Stimulated activated CD4-positive, alpha-beta T cell treated with anti-CD3 and anti-CD28 coated beads, Interleukin-12 subunit alpha, Interleukin-12 subunit beta, amount 100 ng/mL, for 4 hours (primary cell): ENCODE measurements around the gene SLX9.

Source experiments
- DNase-seq: peaks from one replicate; pipeline ENCODE4 v3.0.0-alpha.2; 2020

The SLX9 gene

GRCh38 chr21:44980562-44981489, 41.0 kb downstream of the SLX9 start:
- DNase-seq = no peak

DNA sequence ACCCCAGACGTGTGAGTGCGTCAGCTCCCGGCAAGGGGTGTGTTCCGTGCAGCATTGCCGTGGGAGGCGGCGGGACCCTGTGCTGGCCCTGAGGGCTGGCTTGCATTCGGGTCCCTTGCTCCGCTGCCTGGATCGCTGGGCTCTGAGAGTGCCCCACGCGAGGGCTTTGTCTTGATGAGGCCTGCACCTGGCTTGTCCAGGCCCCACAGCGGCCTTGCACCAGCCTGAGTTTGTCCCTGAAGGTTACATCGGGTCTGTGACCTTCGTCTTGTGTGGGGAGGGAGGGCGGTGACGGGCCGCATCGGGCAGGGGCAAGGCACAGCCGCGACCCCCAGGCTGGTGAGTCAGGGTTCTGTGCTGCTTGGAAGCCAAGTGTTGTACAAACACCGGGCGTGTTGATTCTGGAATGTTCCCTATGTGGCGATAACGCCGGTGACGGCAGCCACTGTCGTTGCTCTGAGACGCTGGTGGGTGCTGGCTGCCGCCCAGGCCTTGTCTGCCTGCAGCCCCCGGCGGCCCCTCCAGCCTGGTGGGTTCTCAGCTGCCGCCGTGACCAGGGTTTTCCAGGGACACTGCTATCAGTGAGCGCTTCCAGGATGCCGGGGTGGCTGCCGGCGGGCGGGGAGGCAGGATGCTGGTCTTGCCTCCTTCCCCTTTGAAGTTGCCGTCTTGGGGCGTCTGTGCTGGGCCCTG, 42.9 kb downstream of the SLX9 start:
- DNase-seq = no peak

- no peak for DNase-seq
Measured at GRCh38 chr21:44983421-44984206, 43.8 kb downstream of the SLX9 start.

GRCh38 chr21:44984428-44984791, 44.6 kb downstream of the SLX9 start:
- no peak for DNase-seq

DNA sequence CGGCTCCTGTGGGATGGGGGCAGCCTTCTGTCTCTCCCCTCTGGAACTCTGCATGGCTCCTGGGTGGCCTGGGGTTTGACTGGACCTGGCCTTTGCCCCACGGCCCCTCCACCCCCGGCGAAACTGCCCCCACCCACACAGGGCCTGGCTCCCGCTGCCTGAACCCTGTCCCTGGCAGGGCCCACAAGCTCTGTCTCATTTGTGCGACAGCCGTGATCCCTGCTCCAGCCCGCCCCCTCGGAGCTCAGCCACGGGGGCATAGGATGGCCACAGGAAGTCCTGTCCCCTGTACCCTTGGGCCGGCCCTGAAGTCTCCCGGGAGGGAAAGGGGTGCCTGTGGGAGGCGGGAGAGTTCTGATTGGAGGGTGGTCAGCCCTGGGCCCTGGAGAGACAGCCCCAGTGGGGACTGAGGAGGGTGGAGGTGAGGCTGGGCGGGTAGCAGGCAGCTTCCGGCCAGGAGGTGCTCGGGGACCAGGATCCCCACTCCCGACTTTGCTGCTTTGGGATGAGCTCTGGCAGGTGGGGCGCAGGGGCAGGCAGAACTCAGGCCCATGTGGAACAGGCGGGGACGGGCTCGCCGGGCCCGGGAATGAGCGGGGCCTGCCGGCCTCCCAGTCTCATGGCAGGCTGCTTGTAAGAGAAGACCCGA, 45.1 kb downstream of the SLX9 start:
- no peak for DNase-seq

GRCh38 chr21:44985441-44986401, 45.9 kb downstream of the SLX9 start:
- no peak for DNase-seq

- no peak for DNase-seq
Measured at GRCh38 chr21:44986471-44987291, 46.9 kb downstream of the SLX9 start.

DNA sequence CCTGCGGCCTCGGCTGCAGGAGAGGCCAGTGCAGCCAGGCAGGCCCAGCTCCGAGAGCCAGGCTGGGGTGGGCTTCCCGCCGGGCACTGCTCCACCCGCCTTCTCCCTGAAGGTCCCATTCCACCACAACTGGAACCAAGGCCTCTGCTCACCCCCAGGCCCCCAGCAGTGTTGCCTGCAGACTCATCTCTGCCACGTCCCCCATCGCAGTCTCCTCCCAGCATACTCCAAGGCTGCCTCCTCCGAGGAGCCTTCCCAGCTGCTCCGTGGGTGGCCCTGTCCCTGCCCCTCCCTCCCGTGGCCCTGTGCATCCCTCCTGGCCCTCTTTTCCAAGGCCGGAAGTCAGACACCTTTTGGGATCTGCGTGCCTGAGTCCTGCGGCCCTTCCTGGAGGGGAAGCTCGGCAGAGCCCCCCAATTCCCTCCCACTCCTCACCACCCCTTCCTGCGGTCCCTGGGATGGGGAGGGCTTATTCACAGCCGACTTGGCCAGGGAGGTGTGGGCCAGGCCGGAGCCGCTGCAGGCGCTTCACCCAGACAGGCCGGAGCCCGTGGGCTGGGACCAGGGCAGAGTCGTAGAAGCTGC, 47.6 kb downstream of the SLX9 start:
- DNase-seq = no peak

- DNase-seq = no peak
Measured at GRCh38 chr21:44987886-44988606, 48.2 kb downstream of the SLX9 start.

GRCh38 chr21:44988607-44989536, 49.0 kb downstream of the SLX9 start:
- no peak for DNase-seq

DNA sequence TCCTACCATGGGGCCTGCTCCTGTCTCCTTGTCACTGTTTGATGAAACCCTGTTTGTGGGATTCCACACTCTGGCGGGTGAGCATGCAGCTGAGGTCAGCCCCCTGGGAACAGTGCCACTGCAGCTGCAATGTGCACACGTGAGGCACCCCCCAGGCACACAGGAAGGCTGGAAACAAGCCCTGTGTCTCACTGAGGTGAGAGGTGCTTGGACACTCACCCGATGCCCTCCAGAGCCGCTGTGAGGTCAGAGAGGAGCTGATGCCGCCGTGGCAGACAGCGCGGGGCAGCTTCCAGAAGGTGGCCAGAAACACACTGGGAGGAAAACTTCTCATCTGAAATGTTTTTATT, 49.7 kb downstream of the SLX9 start:
- DNase-seq = no peak

GRCh38 chr21:44989943-44990780, 50.3 kb downstream of the SLX9 start:
- no peak for DNase-seq

DNA sequence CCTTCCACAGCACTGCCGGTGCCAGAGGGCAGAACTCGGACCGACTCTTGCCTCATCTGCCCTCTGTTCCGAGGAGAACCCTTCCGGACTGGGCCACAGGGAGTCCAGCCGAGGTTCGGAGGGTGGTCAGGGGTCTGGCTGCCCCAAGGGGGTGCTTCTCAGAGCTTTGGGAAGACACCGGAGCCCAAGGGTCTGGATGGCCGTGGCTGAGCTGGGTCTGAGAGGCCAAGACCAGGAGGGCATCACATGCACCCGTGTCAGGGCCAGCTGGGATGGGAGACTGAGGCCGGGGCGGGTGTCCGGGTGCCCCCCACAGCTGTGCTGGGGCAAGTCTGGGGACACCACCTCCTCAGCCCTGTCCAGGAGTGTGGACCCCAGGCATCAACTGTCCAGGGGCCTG, 51.1 kb downstream of the SLX9 start:
- DNase-seq = no peak

- DNase-seq = no peak
Measured at GRCh38 chr21:44991538-44992483, 52.0 kb downstream of the SLX9 start.

DNA sequence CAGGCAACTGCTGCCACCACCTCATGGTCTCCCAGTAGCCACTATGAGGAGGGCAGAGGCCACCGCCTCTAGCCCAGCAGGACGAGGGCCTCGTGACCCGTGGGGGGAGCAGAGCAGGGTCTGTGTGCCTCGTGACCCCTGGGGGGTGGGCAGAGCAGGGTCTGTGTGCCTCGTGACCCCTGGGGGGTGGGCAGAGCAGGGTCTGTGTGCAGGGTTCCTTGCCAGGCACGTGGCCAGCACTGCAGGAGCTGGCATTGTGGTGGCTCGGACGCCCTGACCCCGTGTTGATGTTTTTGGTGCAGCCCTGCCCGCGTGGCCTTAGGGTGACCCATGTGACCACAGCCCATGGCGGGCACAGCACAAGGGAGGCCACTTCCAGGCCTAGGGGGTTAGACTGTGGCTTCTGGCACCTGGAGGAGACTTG, 52.8 kb downstream of the SLX9 start:
- no peak for DNase-seq

- DNase-seq = no peak
Measured at GRCh38 chr21:44993321-44994046, 53.7 kb downstream of the SLX9 start.
